H9 (cell line): ENCODE results near the gene CSTF1. TPM values are rescaled to one million over a fixed set of nuclear protein-coding genes. Genes with fewer than 3 reads are reported as not detected.

Source experiments
- DNase-seq: peaks from one replicate; pipeline ENCODE4 v3.0.0-alpha.2; 2017
- H2AFZ ChIP-seq: one replicate; pipeline ENCODE4 v1.6.1; 2013; ENCODE audit warnings: mild to moderate bottlenecking, low read length, control low read depth, moderate library complexity
- H2AK5ac ChIP-seq: 2 replicates; pipeline ENCODE4 v1.6.1; 2013; ENCODE audit warnings: low read length, control low read depth, mixed read lengths; ENCODE audit not compliant: insufficient read length
- H2BK120ac ChIP-seq: one replicate; pipeline ENCODE4 v1.6.1; 2013; ENCODE audit warnings: low read depth, mild to moderate bottlenecking, low read length, control low read depth, inconsistent platforms; ENCODE audit not compliant: poor library complexity, severe bottlenecking
- H2BK12ac ChIP-seq: 2 replicates; pipeline ENCODE4 v1.6.1; 2013; ENCODE audit warnings: low read length, control low read depth, mixed read lengths, low read depth; ENCODE audit not compliant: insufficient read length
- H2BK15ac ChIP-seq: 2 replicates; pipeline ENCODE4 v1.6.1; 2013; ENCODE audit warnings: low read depth, low read length, control low read depth
- H2BK20ac ChIP-seq: one replicate; pipeline ENCODE4 v1.6.1; 2013; ENCODE audit warnings: low read depth, mild to moderate bottlenecking, low read length, control low read depth, inconsistent platforms; ENCODE audit not compliant: poor library complexity, severe bottlenecking
- H2BK5ac ChIP-seq: 2 replicates; pipeline ENCODE4 v1.6.1; 2013; ENCODE audit warnings: low read length, control low read depth, mixed read lengths; ENCODE audit not compliant: insufficient read length
- H3K14ac ChIP-seq: 2 replicates; pipeline ENCODE4 v1.6.1; 2013; ENCODE audit warnings: low read length, control low read depth; ENCODE audit not compliant: insufficient read depth
- H3K18ac ChIP-seq: 2 replicates; pipeline ENCODE4 v1.6.1; 2013; ENCODE audit warnings: low read depth, mild to moderate bottlenecking, mixed read lengths, low read length, control low read depth; ENCODE audit not compliant: insufficient read length
- H3K23ac ChIP-seq: 2 replicates; pipeline ENCODE4 v1.6.1; 2013; ENCODE audit warnings: low read length, control low read depth, mixed read lengths, low read depth; ENCODE audit not compliant: insufficient read length
- H3K23me2 ChIP-seq: 2 replicates; pipeline ENCODE4 v1.6.1; 2013; ENCODE audit warnings: low read depth, mild to moderate bottlenecking, mixed read lengths, low read length, control low read depth; ENCODE audit not compliant: insufficient read length, poor library complexity, severe bottlenecking
- H3K27ac ChIP-seq: 2 replicates; pipeline ENCODE4 v1.5.1; 2013; ENCODE audit warnings: low read length, control low read depth, mixed read lengths, low read depth; ENCODE audit not compliant: insufficient read length
- H3K27me3 ChIP-seq: 2 replicates; pipeline ENCODE4 v1.6.1; 2013; ENCODE audit warnings: low read length, control low read depth, inconsistent platforms; ENCODE audit not compliant: insufficient read depth
- H3K4ac ChIP-seq: 2 replicates; pipeline ENCODE4 v1.6.1; 2013; ENCODE audit warnings: low read depth, mild to moderate bottlenecking, control low read depth, inconsistent platforms, low read length, moderate library complexity
- H3K4me1 ChIP-seq: 2 replicates; pipeline ENCODE4 v1.6.1; 2013; ENCODE audit warnings: low read length, control low read depth, inconsistent platforms; ENCODE audit not compliant: insufficient read depth
- H3K4me2 ChIP-seq: 2 replicates; pipeline ENCODE4 v1.6.1; 2013; ENCODE audit warnings: low read length, control low read depth, mixed read lengths; ENCODE audit not compliant: insufficient read length, insufficient read depth
- H3K56ac ChIP-seq: 2 replicates; pipeline ENCODE4 v1.6.1; 2013; ENCODE audit warnings: low read depth, mild to moderate bottlenecking, mixed read lengths, low read length, control low read depth; ENCODE audit not compliant: insufficient read length
- H3K79me1 ChIP-seq: 2 replicates; pipeline ENCODE4 v1.6.1; 2013; ENCODE audit warnings: low read depth, mild to moderate bottlenecking, moderate library complexity, low read length, control low read depth, inconsistent platforms; ENCODE audit not compliant: insufficient read depth, poor library complexity, severe bottlenecking
- H3K79me2 ChIP-seq: 2 replicates; pipeline ENCODE4 v1.6.1; 2013; ENCODE audit warnings: low read length, control low read depth, inconsistent platforms; ENCODE audit not compliant: insufficient read depth
- H3K9ac ChIP-seq: 2 replicates; pipeline ENCODE4 v1.6.1; 2013; ENCODE audit warnings: low read length, control low read depth, mixed read lengths; ENCODE audit not compliant: insufficient read length; ENCODE audit errors: extremely low read depth
- H3K9me3 ChIP-seq: one replicate; pipeline ENCODE4 v1.6.1; 2013; ENCODE audit warnings: low read depth, low read length, inconsistent platforms; ENCODE audit not compliant: control insufficient read depth
- H3T11ph ChIP-seq: one replicate; pipeline ENCODE4 v1.6.1; 2013; ENCODE audit warnings: mild to moderate bottlenecking, low read length, control low read depth, inconsistent platforms
- H4K20me1 ChIP-seq: one replicate; pipeline ENCODE4 v1.6.1; 2013; ENCODE audit not compliant: control insufficient read depth, insufficient read length, insufficient read depth
- H4K5ac ChIP-seq: 2 replicates; pipeline ENCODE4 v1.6.1; 2013; ENCODE audit warnings: low read depth, mild to moderate bottlenecking, mixed read lengths, low read length, control low read depth; ENCODE audit not compliant: insufficient read length
- H4K8ac ChIP-seq: replicated peaks from 2 replicates; pipeline ENCODE4 v1.6.1; 2013; ENCODE audit warnings: low read length, control low read depth, mixed read lengths, low read depth; ENCODE audit not compliant: insufficient read length
- H4K91ac ChIP-seq: 2 replicates; pipeline ENCODE4 v1.6.1; 2013; ENCODE audit warnings: low read depth, mild to moderate bottlenecking, moderate library complexity, mixed read lengths, low read length, control low read depth; ENCODE audit not compliant: insufficient read length
- H3K27ac Mint-ChIP-seq, 3 experiments: 2 replicates in 2 of 3; 3 replicates in 1 of 3; pipeline ENCODE4 v1.8.0; 2020 to 2021; ENCODE audit warnings: mixed read lengths in 3 of 3, mild to moderate bottlenecking in 1 of 3, moderate library complexity in 1 of 3
- H3K27me3 Mint-ChIP-seq: 2 replicates; pipeline ENCODE4 v1.8.0; 2021; ENCODE audit warnings: low read depth, mild to moderate bottlenecking, moderate library complexity, mixed read lengths
- H3K36me3 Mint-ChIP-seq, 3 experiments: 2 replicates in 2 of 3; 3 replicates in 1 of 3; pipeline ENCODE4 v1.8.0; 2020 to 2021; ENCODE audit warnings: low read depth in 3 of 3, mixed read lengths in 3 of 3; ENCODE audit not compliant: insufficient read depth in 1 of 3
- H3K4me1 Mint-ChIP-seq, 2 experiments: 2 replicates each; pipeline ENCODE4 v1.8.0; 2020; ENCODE audit warnings: mixed read lengths in 2 of 2
- H3K4me3 Mint-ChIP-seq, 2 experiments: 2 replicates in 1 of 2; 3 replicates in 1 of 2; pipeline ENCODE4 v1.8.0; 2020 to 2021; ENCODE audit warnings: mild to moderate bottlenecking in 2 of 2, mixed read lengths in 2 of 2, moderate library complexity in 1 of 2
- H3K9me3 Mint-ChIP-seq, 2 experiments: 2 replicates in 1 of 2; 3 replicates in 1 of 2; pipeline ENCODE4 v1.8.0; 2020; ENCODE audit warnings: mild to moderate bottlenecking in 2 of 2, mixed read lengths in 2 of 2, moderate library complexity in 1 of 2
- WGBS: extraction: QIAGEN DNeasy Blood & Tissue Kit; methylation state at CpG from one replicate; pipeline ENCODE4 v1.1.7; 2013; ENCODE audit warnings: missing lambda C conversion rate, low lambda C conversion rate, mixed read lengths; ENCODE audit not compliant: insufficient read length; ENCODE audit errors: extremely low coverage; 5-methylcytosine and 5-hydroxymethylcytosine counted together
- total RNA-seq: library from RNA; stranded (reverse); gene quantifications from 2 replicates; pipeline ENCODE4 v1.2.1, GENCODE V29; 2021
- TF ChIP-seq, protein P1 (sequence below): fragments of 200-600 bp; sonication (generic); conservative IDR thresholded peaks from 3 replicates; pipeline ENCODE4 v1.8.0; 2021; ENCODE audit warnings: antibody characterized with exemption, mild to moderate bottlenecking

The CSTF1 gene
- total RNA-seq, 1 experiment from 2014 or later, result 72.9 TPM

DNA sequence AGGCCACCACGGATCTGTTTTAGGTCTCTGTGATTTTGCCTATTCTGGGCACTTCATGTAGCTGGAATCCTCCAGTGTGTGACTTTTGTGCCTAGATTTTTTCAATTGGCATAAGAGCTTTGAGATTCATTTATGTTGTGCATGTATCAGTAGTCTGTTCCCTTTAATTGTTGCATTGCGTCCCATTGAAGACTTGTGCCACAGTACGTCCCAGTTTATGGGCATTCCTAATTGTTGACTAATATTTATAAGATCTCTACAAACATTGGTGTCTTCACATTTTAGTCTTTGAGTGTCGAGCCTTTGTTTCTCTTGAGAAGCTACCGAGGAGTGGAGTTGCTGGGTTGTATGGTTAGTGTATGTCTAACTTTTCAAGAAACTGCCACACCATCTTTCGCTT lies 34.4 kb upstream of the CSTF1 start:
- H2AK5ac ChIP-seq, result no peak overlapping the region
- no peaks in the 10 kb centered on the region for H3K4me1 ChIP-seq
- no peaks in the 10 kb centered on the region for H3K9me3 ChIP-seq
- no peak overlapping the region for H2BK120ac ChIP-seq
- TF ChIP-seq, protein P1, sequence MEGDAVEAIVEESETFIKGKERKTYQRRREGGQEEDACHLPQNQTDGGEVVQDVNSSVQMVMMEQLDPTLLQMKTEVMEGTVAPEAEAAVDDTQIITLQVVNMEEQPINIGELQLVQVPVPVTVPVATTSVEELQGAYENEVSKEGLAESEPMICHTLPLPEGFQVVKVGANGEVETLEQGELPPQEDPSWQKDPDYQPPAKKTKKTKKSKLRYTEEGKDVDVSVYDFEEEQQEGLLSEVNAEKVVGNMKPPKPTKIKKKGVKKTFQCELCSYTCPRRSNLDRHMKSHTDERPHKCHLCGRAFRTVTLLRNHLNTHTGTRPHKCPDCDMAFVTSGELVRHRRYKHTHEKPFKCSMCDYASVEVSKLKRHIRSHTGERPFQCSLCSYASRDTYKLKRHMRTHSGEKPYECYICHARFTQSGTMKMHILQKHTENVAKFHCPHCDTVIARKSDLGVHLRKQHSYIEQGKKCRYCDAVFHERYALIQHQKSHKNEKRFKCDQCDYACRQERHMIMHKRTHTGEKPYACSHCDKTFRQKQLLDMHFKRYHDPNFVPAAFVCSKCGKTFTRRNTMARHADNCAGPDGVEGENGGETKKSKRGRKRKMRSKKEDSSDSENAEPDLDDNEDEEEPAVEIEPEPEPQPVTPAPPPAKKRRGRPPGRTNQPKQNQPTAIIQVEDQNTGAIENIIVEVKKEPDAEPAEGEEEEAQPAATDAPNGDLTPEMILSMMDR, result no peak
- H2BK5ac ChIP-seq, result no peak overlapping the region
- no peak overlapping the region for H2AFZ ChIP-seq
- peak overlapping the region; percentile 5 for H3K4me2 ChIP-seq
- H3K27ac ChIP-seq, result no peak overlapping the region
- H3T11ph ChIP-seq, result no peak overlapping the region
- H3K14ac ChIP-seq, result no peak overlapping the region
- no peak overlapping the region for H2BK15ac ChIP-seq
- H2BK12ac ChIP-seq, result no peak overlapping the region
- no peak overlapping the region for H3K23ac ChIP-seq
- Mint-ChIP-seq H3K4me1 (peaks cover 19 to 23% of the 10 kb centered on the region in 2 experiments), H3K4me3 (peak overlapping the region; percentile 46 to 77; a peak in 4 of 5 replicates), H3K9me3 (no peaks in the 10 kb centered on the region), H3K27ac (no peak overlapping the region), H3K36me3 (no peaks in the 10 kb centered on the region; a peak in 1 of 7 replicates), H3K27me3 (peaks cover 6% of the 10 kb centered on the region)
- H3K27me3 ChIP-seq, result no peaks in the 10 kb centered on the region
- no peak overlapping the region for H3K4ac ChIP-seq
- no peak overlapping the region for H3K56ac ChIP-seq
- DNase-seq, result no peak
- no peak overlapping the region for H4K91ac ChIP-seq
- H4K8ac ChIP-seq, result no peak overlapping the region
- no peak overlapping the region for H3K18ac ChIP-seq
- no peaks in the 10 kb centered on the region for H3K79me1 ChIP-seq
- no peak overlapping the region for H4K5ac ChIP-seq
- no peaks in the 10 kb centered on the region for H3K79me2 ChIP-seq
- no peaks in the 10 kb centered on the region for H4K20me1 ChIP-seq
- no peak overlapping the region for H3K9ac ChIP-seq
- H3K23me2 ChIP-seq, result peaks cover 11% of the 10 kb centered on the region
- no peak overlapping the region for H2BK20ac ChIP-seq
- no CpG with 5 or more reads among the region's 6 CpGs for WGBS
